ENCODE data around the gene NCDN.

The NCDN gene

DNA sequence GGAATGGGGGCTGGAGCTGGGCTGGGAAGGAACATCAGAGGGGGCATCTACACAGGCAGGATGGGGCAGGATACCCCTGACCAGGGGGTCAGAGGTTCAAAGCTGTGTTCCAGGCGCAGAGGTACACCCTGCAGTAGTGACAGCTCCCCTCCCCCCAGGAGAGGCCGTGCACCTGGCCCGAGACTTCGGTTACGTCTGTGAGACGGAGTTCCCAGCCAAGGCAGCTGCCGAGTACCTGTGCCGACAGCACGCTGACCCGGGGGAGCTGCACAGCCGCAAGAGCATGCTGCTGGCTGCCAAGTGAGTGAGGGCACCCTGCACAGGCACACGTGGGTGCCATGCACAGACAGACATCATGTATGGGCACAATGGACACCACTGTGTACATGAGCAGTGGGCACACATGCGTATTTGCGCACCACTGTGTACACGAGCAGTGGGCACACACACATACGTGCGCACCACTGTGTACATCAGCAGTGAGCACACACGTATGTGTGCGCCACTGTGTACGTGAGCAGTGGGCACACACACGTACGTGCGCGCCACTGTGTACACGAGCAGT, 33.0 kb downstream of the NCDN start:
- DNase-seq (ENCODE audit: low read depth): no peak

DNA sequence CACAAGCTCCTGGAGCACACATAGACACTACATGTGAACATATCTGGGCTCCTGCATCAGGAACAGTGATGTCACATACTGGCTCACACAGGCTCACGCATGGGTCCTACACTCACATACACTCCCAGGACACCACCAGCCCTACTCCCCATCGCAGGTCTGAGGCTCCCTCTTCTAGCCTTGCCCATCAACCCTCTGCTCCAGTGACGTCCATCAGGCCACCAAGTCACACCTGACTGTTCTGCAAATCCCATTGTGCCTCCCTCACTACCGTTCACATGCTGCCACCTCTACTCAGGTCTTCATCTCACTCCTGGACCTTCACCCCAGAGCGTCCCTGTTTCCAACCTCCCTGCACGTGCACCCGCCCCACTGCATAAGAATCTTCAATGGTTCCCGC, 33.6 kb downstream of the NCDN start:
- DNase-seq (ENCODE audit: low read depth): no peak

DNA sequence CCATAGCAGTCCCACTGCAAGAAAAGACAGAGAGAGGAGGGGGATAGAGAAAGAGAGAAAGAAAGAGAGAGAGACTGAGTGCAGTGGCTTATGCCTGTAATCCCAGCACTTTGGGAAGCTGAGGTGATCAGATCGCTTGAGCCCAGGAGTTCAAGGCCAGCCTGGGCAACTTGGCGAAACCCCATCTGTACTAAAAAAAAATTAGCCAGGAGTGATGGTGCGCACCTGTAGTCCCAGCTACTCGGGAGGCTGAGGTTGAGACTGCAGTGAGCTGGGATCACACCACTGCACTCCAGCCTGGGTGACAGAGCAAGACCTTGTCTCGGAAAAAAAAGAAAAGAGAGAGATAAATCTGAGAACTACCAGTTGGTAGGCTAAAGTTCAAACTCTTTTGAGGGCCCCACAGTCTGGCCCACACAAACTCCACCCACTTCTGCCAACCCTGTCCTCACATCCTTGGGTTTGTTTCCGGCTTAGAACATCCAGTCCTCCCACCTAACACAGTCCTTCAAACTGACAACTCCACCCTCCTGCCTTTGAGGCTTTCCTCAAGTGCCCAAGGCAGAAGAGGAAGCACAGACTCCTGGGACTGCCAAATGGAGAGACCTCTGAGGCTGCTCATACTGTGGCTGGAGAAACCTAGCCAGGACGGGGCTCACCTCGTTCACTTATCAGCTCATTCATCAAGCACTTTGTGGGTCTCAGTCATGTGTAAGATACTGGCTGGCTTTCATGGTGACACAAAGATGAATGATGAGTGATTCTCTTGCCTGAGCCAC, 35.6 kb downstream of the NCDN start:
- no peak for DNase-seq (ENCODE audit: low read depth)

DNA sequence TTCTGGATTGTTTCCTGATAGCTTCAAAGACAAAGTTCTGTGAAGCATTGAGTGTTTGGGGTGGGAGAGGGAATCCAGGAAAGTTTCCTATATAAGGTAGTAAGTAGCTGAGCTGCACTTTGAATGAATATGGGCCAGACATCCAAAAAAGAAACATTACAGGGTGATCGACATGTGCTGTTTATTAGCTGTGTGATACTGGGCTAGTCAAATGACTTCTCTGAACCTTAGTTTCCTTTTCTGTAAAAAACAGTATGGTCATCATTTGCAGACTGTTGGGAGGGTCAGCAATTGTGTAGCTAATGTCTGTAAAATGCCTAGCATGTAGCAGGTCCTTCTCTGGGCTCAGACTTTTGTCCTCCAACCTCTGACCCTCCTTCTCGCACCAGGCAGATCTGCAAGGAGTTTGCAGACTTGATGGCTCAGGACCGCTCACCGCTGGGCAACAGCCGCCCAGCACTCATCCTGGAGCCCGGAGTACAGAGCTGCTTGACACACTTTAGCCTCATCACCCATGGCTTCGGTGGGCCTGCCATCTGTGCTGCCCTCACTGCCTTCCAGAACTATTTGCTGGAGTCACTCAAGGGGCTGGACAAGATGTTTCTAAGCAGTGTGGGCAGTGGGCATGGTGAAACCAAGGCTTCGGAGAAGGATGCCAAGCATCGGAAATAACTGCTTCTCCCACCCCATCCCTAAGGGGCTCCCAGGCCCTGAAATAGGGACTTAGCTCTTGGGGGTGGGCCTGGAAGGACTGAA, 36.6 kb downstream of the NCDN start:
- DNase-seq (ENCODE audit: low read depth): no peak

DNA sequence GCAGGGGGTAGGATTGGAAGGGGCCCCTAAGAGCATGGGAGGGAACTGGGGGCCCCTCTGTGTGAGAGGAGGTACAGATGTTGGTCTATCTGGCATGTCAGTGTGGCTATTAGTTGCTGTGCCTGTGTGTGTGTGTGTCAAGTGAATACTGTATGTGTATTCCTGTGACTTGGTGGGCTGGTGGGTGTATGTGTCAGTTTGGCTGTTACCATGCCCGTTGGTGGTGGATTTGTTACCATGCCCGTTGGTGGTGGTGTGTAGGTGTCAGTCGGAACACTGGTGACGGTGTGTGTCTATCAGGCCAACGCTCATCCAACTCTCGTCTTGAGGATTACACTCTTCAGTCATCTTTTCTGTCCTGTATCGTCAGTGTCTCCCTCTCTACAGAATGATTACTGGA, 38.1 kb downstream of the NCDN start:
- no peak for DNase-seq (ENCODE audit: low read depth)

DNA sequence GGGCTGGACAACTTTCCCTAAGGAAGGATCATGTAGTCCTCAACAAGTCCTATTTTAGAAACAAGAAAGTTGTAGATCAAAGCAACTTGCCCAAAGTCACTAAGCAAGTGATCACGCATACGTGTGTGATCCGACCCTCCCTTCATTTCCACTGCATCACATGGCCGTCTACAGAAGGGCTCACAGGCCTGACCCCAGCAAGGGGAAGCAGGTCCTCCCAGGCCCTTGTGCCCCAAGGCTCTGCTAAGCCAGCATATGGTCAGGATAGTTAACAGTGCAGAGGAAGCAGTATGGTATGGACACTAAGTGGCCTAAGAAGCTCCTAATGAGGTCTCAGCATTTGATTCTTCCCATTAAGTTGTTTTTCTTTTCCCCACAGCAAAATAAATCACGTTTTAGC, 40.3 kb downstream of the NCDN start:
- DNase-seq (ENCODE audit: low read depth): no peak

DNA sequence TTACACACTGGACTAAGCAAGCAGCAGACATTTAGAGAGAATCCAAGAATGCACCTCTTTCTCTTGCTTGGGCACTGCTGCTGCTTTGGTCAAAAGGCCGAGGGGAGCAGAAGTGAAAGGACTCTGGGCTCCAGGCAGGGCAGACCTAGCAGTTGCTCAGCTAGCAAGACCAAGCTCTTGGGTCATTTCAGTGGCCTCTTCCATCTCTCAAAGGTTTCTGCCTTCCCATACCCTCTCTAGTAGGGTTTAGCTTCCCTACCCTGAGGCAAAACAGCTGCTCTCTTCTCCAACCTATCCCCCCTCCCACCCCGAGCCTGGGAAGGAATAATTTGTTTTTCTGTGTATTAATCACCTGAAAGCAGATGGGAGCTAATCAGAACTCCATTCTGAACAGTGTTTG, 41.3 kb downstream of the NCDN start:
- DNase-seq (ENCODE audit: low read depth): no peak

DNA sequence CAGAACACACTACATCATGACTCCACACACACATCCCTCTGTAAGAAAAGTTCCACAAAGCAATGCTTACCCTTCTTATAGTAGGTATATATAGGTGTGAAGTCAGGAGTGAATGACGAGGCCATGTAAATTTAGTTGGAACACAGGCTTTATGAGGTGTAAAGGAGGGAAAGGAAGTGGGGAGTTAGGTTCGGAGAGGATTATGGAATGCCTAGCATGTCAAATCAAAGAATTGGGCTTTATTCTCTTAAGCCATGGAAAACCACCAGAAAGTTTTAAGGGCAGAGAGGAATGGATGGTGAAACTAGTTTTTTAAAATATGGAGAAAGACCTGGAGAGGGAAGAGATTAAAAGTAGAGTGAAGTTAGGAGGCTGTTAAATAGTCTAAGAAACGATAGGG, 41.8 kb downstream of the NCDN start:
- no peak for DNase-seq (ENCODE audit: low read depth)

DNA sequence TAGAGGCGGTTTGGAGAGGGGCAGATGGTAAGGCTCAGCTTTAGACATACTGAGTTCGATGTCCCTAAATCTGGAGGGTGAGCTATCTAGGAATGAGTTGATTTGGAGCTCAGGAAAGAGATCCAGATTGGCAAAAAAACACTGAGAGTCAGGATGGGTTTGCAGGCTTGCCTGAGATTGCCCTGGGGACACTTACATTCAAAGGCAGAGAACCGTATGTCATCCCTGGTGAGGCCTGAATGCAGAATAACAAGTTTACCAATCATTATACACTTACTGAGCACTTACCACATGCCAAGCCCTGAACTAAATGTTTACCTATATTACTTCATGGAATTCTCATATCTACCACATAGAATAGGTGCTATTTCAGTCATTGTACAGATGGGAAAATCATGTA, 43.0 kb downstream of the NCDN start:
- no peak for DNase-seq (ENCODE audit: low read depth)

DNA sequence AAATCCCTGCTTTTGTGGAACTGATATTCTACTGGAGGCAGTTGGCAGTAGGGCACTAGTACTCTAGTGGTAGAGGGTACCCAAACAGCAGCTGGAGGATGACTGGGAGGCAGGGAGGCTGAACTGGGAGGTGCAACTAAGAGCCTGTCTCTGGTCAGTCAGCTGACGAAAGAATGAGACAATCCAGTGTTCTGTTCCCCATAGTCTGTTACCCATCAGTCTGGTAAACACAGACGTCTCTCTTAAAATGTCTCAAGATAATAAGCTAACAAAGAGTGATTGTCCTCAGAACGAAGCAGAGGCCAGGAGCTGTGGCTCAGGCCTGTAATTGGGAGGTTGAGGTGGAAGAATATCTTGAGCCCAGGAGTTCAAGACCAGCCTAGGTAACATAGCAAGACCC, 45.9 kb downstream of the NCDN start:
- no peak for DNase-seq (ENCODE audit: low read depth)

DNA sequence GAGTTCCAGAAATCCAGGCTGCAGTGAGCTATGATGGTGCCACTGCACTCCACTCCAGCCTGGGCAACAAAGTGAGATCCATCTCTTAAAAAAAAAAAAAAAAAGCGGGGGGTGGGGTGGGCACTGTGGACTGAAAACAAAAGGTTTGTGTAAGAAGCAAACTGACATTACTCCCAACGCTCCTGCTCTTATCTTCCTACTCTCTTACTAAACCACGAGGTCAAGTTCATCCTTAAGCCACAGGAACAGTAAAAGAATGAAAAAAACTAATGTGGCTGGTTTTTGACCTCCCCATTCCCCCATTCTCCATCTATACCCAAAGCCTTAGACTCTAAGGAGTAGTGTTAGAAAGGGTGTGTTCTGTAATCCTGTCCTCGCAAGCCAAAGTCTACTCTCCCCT, 46.3 kb downstream of the NCDN start:
- no peak for DNase-seq (ENCODE audit: low read depth)

DNA sequence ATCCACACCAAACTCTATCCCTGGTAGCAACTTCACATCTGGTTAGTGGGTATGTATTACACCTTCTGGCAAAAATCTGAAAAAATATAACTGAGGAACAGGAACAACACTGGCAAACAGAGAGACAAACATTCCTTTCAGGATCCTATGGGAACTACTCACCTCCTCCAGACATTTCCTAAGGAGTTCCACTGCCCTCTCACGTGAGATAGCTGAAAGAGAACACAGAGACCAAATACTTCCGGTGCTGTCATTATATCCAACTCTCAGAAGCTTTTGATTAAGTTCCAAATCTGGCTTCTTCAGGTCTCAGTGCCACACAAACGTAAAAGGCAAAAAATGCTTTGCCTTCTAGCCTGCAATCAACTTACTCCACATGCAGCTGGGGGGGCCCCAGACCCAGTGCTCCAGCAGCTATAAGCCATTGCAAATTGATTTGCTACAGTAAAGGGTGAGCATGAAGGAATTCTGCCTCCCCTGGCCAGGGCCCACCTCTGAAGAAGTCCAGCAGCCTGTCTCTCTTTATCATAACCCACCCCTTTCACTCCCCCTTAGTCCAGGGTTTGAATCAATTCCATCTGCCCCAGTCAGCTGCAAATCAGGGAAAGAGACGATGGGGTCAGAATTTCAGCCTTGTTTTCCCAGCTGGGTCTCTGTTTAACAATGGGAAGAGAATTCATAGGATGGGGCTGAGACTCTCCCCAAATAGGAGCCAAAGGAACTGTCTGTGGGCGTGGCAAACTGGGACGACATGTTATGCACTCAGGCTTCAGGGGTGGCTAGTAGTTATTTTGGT, 47.7 kb downstream of the NCDN start:
- DNase-seq (ENCODE audit: low read depth): no peak

DNA sequence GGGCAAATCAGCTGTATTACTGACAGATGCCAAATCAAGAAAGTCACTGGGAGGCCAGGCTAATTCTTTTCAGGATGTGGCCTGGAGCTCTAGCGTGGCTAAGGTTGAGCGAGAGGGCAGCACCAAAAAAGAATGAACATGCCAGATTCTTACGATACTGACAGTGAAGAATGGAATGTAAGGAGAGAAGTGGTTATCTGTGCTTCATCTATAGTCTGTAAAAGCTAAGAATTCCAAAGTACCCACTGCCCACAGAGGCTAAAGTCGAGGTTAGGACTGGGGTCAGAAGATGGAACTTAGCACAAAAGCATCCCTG, 48.2 kb downstream of the NCDN start:
- no peak for DNase-seq (ENCODE audit: low read depth)

DNA sequence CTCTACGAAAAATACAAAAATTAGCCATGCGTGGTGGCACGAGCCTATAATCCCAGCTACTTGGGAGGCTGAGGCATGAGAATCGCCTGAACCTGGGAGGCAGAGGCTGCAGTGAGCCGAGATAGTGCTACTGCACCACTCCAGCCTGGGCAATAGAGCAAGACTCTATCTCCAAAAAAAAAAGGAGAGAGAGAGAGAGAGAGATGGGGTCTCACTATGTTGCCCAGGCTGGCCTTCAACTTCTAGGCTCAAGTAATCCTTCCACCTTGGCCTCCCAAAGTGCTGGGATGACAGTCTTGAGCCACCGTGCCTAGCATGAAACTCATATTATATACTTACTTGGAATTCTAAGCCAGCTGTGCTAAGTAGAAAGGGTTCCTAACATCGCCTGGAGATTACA, 54.1 kb downstream of the NCDN start:
- no peak for DNase-seq (ENCODE audit: low read depth)

DNA sequence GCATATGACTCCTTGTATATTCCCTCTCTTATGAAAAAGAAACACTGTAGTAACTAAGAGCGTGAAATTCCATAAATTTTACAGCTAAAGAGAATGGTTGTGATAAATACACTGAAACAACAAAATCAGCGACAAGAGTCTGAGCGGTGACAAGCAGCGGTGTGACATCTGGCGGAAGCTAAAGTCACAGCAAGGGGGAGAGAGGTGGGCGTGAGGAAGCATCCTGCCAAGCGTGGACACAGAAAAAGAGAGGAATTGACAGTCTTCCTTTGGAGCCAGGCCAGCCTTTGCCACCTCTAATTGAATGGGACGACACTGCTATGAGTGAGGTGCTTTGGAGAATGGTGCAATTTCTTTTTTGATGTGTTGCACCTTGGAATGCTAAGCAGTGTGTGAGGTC, 57.8 kb downstream of the NCDN start:
- no peak for DNase-seq (ENCODE audit: low read depth)

Measured in fibroblast of gingiva (primary cell).